ENCODE results near the gene ENTPD2.

The ENTPD2 gene

GRCh38 chr9:137030538-137031527 lies 23.0 kb downstream of the ENTPD2 start:
- H3K4me2 ChIP-seq (ENCODE audit: low read length) = no peak overlapping the region
- no CpG with 5 or more reads among the region's 65 CpGs for WGBS (ENCODE audit: extremely low coverage, insufficient coverage, low lambda C conversion rate)
- no peak overlapping the region for H3K27ac ChIP-seq (ENCODE audit: low read depth, low read length)
- no peaks in the 10 kb centered on the region for H3K36me3 ChIP-seq (ENCODE audit: control insufficient read depth, insufficient read depth, low read length)
- no peak overlapping the region for H2BK120ac ChIP-seq (ENCODE audit: low read depth, low read length)
- no peak overlapping the region for H4K8ac ChIP-seq (ENCODE audit: low read depth, low read length)
- H3K4ac ChIP-seq (ENCODE audit: low read depth, low read length) = no peak overlapping the region
- no peak overlapping the region for H3K18ac ChIP-seq (ENCODE audit: low read length)
- no peaks in the 10 kb centered on the region for H3K79me2 ChIP-seq (ENCODE audit: control insufficient read depth, insufficient read depth, low read length)
- no peaks in the 10 kb centered on the region for H3K79me1 ChIP-seq (ENCODE audit: low read length)
- no peak for DNase-seq
- H3K27me3 ChIP-seq (ENCODE audit: insufficient read depth, low read length, poor library complexity) = no peaks in the 10 kb centered on the region
- no peaks in the 10 kb centered on the region for H3K4me1 ChIP-seq (ENCODE audit: control insufficient read depth, low read depth, low read length)
- no peak overlapping the region for H3K9ac ChIP-seq (ENCODE audit: low read length)
- H2AK5ac ChIP-seq (ENCODE audit: low read length) = no peak overlapping the region
- H2BK15ac ChIP-seq (replicated peaks; ENCODE audit: low read depth) = no peak overlapping the region
- no peak overlapping the region for H4K5ac ChIP-seq (ENCODE audit: low read length)
- H3K23ac ChIP-seq (ENCODE audit: low read length) = no peak overlapping the region
- no peak overlapping the region for H3K4me3 ChIP-seq (ENCODE audit: low read length)
- H2BK5ac ChIP-seq (ENCODE audit: low read length) = no peak overlapping the region
- no peak overlapping the region for H3K56ac ChIP-seq (ENCODE audit: low read length)

GRCh38 chr9:137030006-137030405 lies 23.9 kb downstream of the ENTPD2 start:
- no peaks in the 10 kb centered on the region for H3K79me2 ChIP-seq (ENCODE audit: control insufficient read depth, insufficient read depth, low read length)
- no peak overlapping the region for H2BK5ac ChIP-seq (ENCODE audit: low read length)
- no CpG with 5 or more reads among the region's 15 CpGs for whole genome bisulfite sequencing (ENCODE audit: extremely low coverage, insufficient coverage, low lambda C conversion rate)
- DNase-seq = no peak
- no peak overlapping the region for H2BK120ac ChIP-seq (ENCODE audit: low read depth, low read length)
- H3K27ac ChIP-seq (ENCODE audit: low read depth, low read length) = no peak overlapping the region
- H3K9ac ChIP-seq (ENCODE audit: low read length) = no peak overlapping the region
- H3K4me1 ChIP-seq (ENCODE audit: control insufficient read depth, low read depth, low read length) = no peaks in the 10 kb centered on the region
- H3K23ac ChIP-seq (ENCODE audit: low read length) = no peak overlapping the region
- no peaks in the 10 kb centered on the region for H3K36me3 ChIP-seq (ENCODE audit: control insufficient read depth, insufficient read depth, low read length)
- H2AK5ac ChIP-seq (ENCODE audit: low read length) = no peak overlapping the region
- no peak overlapping the region for H2BK15ac ChIP-seq (replicated peaks; ENCODE audit: low read depth)
- no peak overlapping the region for H3K4me2 ChIP-seq (ENCODE audit: low read length)
- H3K56ac ChIP-seq (ENCODE audit: low read length) = no peak overlapping the region
- no peak overlapping the region for H3K4ac ChIP-seq (ENCODE audit: low read depth, low read length)
- H3K27me3 ChIP-seq (ENCODE audit: insufficient read depth, low read length, poor library complexity) = no peaks in the 10 kb centered on the region
- H3K79me1 ChIP-seq (ENCODE audit: low read length) = no peaks in the 10 kb centered on the region
- no peak overlapping the region for H3K4me3 ChIP-seq (ENCODE audit: low read length)
- H4K5ac ChIP-seq (ENCODE audit: low read length) = no peak overlapping the region
- no peak overlapping the region for H4K8ac ChIP-seq (ENCODE audit: low read depth, low read length)
- H3K18ac ChIP-seq (ENCODE audit: low read length) = no peak overlapping the region

GRCh38 chr9:137029058-137029936 lies 24.6 kb downstream of the ENTPD2 start:
- H4K5ac ChIP-seq (ENCODE audit: low read length) = no peak overlapping the region
- no peak overlapping the region for H3K27ac ChIP-seq (ENCODE audit: low read depth, low read length)
- H3K9ac ChIP-seq (ENCODE audit: low read length) = no peak overlapping the region
- H4K8ac ChIP-seq (ENCODE audit: low read depth, low read length) = no peak overlapping the region
- no peaks in the 10 kb centered on the region for H3K27me3 ChIP-seq (ENCODE audit: insufficient read depth, low read length, poor library complexity)
- DNase-seq = peak; percentile 67
- no peak overlapping the region for H3K4ac ChIP-seq (ENCODE audit: low read depth, low read length)
- H2AK5ac ChIP-seq (ENCODE audit: low read length) = no peak overlapping the region
- H3K56ac ChIP-seq (ENCODE audit: low read length) = no peak overlapping the region
- H3K4me1 ChIP-seq (ENCODE audit: control insufficient read depth, low read depth, low read length) = no peaks in the 10 kb centered on the region
- no peak overlapping the region for H3K4me2 ChIP-seq (ENCODE audit: low read length)
- no peak overlapping the region for H3K4me3 ChIP-seq (ENCODE audit: low read length)
- no peaks in the 10 kb centered on the region for H3K36me3 ChIP-seq (ENCODE audit: control insufficient read depth, insufficient read depth, low read length)
- H2BK5ac ChIP-seq (ENCODE audit: low read length) = no peak overlapping the region
- H3K79me2 ChIP-seq (ENCODE audit: control insufficient read depth, insufficient read depth, low read length) = no peaks in the 10 kb centered on the region
- H2BK120ac ChIP-seq (ENCODE audit: low read depth, low read length) = no peak overlapping the region
- WGBS (ENCODE audit: extremely low coverage, insufficient coverage, low lambda C conversion rate) = no CpG with 5 or more reads among the region's 19 CpGs
- no peaks in the 10 kb centered on the region for H3K79me1 ChIP-seq (ENCODE audit: low read length)
- no peak overlapping the region for H2BK15ac ChIP-seq (replicated peaks; ENCODE audit: low read depth)
- H3K18ac ChIP-seq (ENCODE audit: low read length) = no peak overlapping the region
- H3K23ac ChIP-seq (ENCODE audit: low read length) = no peak overlapping the region

GRCh38 chr9:137028263-137029057 lies 25.4 kb downstream of the ENTPD2 start:
- H3K79me1 ChIP-seq (ENCODE audit: low read length) = no peaks in the 10 kb centered on the region
- H4K8ac ChIP-seq (ENCODE audit: low read depth, low read length) = no peak overlapping the region
- H2BK120ac ChIP-seq (ENCODE audit: low read depth, low read length) = no peak overlapping the region
- H3K27ac ChIP-seq (ENCODE audit: low read depth, low read length) = no peak overlapping the region
- H2AK5ac ChIP-seq (ENCODE audit: low read length) = no peak overlapping the region
- no peak overlapping the region for H3K18ac ChIP-seq (ENCODE audit: low read length)
- H3K4ac ChIP-seq (ENCODE audit: low read depth, low read length) = no peak overlapping the region
- H2BK5ac ChIP-seq (ENCODE audit: low read length) = no peak overlapping the region
- no peak overlapping the region for H2BK15ac ChIP-seq (replicated peaks; ENCODE audit: low read depth)
- H4K5ac ChIP-seq (ENCODE audit: low read length) = no peak overlapping the region
- no peak overlapping the region for H3K56ac ChIP-seq (ENCODE audit: low read length)
- no CpG with 5 or more reads among the region's 98 CpGs for WGBS (ENCODE audit: extremely low coverage, insufficient coverage, low lambda C conversion rate)
- no peaks in the 10 kb centered on the region for H3K4me1 ChIP-seq (ENCODE audit: control insufficient read depth, low read depth, low read length)
- no peak overlapping the region for H3K4me3 ChIP-seq (ENCODE audit: low read length)
- no peaks in the 10 kb centered on the region for H3K27me3 ChIP-seq (ENCODE audit: insufficient read depth, low read length, poor library complexity)
- no peaks in the 10 kb centered on the region for H3K79me2 ChIP-seq (ENCODE audit: control insufficient read depth, insufficient read depth, low read length)
- H3K36me3 ChIP-seq (ENCODE audit: control insufficient read depth, insufficient read depth, low read length) = no peaks in the 10 kb centered on the region
- peak; percentile 34 for DNase-seq
- H3K4me2 ChIP-seq (ENCODE audit: low read length) = peak overlapping the region; percentile 38
- H3K9ac ChIP-seq (ENCODE audit: low read length) = peak overlapping the region; percentile 24
- H3K23ac ChIP-seq (ENCODE audit: low read length) = no peak overlapping the region

GRCh38 chr9:137027369-137028262 lies 26.2 kb downstream of the ENTPD2 start, which contains the start of gene ABCA2:
Gene ABCA2, minus strand, starts transcription at chr9:137028237. Its CDS starts 97 bp downstream, at chr9:137028140.
- no peak within 1 kb of the TSS for H4K8ac ChIP-seq (ENCODE audit: low read depth, low read length)
- no peak within 1 kb of the TSS for H2BK120ac ChIP-seq (ENCODE audit: low read depth, low read length)
- no peaks in the 10 kb centered on the region for H3K79me2 ChIP-seq (ENCODE audit: control insufficient read depth, insufficient read depth, low read length)
- H3K79me1 ChIP-seq (ENCODE audit: low read length) = no peaks in the 10 kb centered on the region
- peak within 1 kb of the TSS; percentile 74 for H3K56ac ChIP-seq (ENCODE audit: low read length)
- peak within 1 kb of the TSS; percentile 54 for H3K4me2 ChIP-seq (ENCODE audit: low read length)
- no peak within 1 kb of the TSS for H2BK5ac ChIP-seq (ENCODE audit: low read length)
- H2AK5ac ChIP-seq (ENCODE audit: low read length) = no peak within 1 kb of the TSS
- no peak within 1 kb of the TSS for H3K4me3 ChIP-seq (ENCODE audit: low read length)
- no peak within 1 kb of the TSS for H3K4ac ChIP-seq (ENCODE audit: low read depth, low read length)
- H4K5ac ChIP-seq (ENCODE audit: low read length) = no peak within 1 kb of the TSS
- no peak for DNase-seq
- H3K4me1 ChIP-seq (ENCODE audit: control insufficient read depth, low read depth, low read length) = no peaks in the 10 kb centered on the region
- no CpG with 5 or more reads among the region's 95 CpGs for WGBS (ENCODE audit: extremely low coverage, insufficient coverage, low lambda C conversion rate)
- no peak within 1 kb of the TSS for H2BK15ac ChIP-seq (replicated peaks; ENCODE audit: low read depth)
- no peak within 1 kb of the TSS for H3K18ac ChIP-seq (ENCODE audit: low read length)
- H3K27me3 ChIP-seq (ENCODE audit: insufficient read depth, low read length, poor library complexity) = no peaks in the 10 kb centered on the region
- H3K36me3 ChIP-seq (ENCODE audit: control insufficient read depth, insufficient read depth, low read length) = no peaks in the 10 kb centered on the region
- peak within 1 kb of the TSS; percentile 57 for H3K9ac ChIP-seq (ENCODE audit: low read length)
- H3K27ac ChIP-seq (ENCODE audit: low read depth, low read length) = no peak within 1 kb of the TSS
- H3K23ac ChIP-seq (ENCODE audit: low read length) = no peak within 1 kb of the TSS
